ENCODE data around the gene PRR36.
A peak's percentile ranks its signal among the peaks of the same experiment; 100 is the strongest.

Gene PRR36

DNA sequence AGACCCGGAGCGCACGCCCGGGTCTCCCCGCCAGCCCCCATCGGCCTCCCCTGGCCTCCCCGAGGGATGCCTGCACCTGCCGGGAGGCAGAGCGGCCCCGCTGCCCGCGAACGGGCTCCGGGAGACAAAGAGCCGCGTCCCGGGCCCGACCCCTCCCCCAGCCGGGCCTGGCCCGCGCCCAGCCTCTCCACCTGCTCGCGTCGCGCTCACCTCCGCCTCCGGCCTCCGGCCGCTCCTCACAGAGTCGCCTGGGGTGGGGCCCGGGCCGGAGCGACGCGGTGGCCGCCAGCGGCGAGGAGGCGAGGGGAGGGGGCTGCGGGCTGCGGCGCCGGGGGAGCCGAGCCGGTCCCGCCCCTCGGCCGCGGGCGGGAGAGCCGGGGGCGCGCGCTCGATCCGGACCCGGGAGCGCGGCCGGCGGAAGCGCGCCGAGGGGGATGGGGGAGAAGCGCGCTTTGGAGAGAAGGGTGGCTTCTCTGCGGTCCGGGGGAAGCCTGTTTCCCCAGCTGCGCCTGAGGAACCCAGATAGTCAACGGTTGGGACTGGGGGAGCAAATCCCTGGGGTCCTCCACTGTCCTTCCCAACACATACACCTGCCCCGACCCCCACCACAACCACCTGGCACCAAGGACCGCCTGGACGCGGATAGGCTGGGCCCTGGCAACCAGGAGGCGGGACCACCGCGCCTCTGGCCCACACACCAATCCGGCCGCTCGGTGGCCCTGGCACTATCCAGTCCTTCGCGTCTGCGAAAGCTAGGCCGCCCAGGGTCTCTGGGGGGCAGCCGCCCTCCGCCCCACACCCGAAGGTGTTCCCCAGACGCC lies at the start of gene PRR36:
Gene PRR36 (minus strand): TSS at position 315 of the 821 bp plus-strand sequence. CDS start 701 bp downstream, outside the sequence.
- peak within 1 kb of the TSS; percentile 56 for H3K4me3 ChIP-seq (ENCODE audit: low read depth, low read length)

DNA sequence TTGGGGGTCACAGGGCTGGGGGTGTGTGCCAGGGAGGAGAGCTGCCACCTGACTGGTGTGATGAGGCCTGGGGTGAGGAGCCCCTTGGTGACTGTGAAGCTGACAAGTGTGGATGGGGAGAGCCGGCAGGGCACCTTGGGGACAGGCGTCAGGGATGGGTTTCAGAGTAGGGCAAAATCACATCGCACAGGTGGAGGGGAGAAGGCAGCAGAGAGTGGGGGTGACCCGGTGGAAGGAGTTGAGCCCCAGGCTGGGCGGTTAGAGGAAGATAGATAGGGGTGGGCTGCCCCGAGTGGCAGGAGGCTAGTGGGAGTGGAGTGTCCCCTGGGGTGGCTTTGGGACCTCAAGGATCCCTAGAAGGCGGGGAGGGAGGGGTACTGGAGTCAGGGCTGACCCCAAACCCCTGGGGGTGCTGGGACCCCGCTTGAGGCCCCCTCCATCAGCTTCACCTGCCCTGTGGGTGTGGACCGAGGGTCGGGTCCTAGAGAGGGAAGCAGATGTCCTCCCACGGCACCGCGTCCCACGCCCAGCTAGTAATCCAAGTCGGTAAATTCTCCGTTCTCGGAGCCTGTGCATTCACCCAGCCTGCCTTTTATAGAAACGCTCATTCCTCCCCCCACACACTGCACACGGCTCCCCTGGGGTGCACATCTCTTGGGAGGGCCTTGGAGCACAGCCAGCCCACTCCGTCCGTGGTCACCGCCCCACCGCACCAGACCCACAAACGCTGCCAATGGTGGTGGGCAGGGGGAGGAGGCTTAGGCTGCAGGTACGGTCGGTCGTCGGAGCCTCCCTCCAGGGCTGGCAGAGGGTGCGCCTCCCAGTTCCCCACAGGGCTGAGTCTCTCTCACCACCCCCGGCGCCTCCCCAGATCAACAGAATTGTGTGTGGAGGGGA lies 49.4 kb upstream of the PRR36 start:
- H3K4me3 ChIP-seq (ENCODE audit: low read depth, low read length) = no peak overlapping the region

DNA sequence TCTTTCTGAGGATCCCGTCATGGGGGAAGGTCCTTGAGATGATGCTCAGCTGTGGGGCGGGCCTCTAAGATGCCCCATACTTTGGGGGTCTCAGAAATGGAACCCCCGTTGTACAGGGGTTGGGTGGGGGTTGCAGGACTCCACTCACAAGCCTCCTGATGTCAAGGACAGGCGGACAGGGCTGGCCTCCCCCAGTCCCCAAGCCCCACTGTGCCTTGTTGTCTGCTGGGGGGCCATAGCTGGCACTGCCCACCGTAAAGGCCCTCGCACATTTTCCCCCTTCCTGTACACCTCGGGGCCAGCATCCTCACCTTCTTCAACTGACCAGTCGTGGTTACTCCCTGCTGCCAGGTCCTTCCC lies 48.6 kb upstream of the PRR36 start:
- no peak overlapping the region for H3K4me3 ChIP-seq (ENCODE audit: low read depth, low read length)

GRCh38 chr19:7921967-7922835 lies 48.0 kb upstream of the PRR36 start:
- H3K4me3 ChIP-seq (ENCODE audit: low read depth, low read length) = no peak overlapping the region

DNA sequence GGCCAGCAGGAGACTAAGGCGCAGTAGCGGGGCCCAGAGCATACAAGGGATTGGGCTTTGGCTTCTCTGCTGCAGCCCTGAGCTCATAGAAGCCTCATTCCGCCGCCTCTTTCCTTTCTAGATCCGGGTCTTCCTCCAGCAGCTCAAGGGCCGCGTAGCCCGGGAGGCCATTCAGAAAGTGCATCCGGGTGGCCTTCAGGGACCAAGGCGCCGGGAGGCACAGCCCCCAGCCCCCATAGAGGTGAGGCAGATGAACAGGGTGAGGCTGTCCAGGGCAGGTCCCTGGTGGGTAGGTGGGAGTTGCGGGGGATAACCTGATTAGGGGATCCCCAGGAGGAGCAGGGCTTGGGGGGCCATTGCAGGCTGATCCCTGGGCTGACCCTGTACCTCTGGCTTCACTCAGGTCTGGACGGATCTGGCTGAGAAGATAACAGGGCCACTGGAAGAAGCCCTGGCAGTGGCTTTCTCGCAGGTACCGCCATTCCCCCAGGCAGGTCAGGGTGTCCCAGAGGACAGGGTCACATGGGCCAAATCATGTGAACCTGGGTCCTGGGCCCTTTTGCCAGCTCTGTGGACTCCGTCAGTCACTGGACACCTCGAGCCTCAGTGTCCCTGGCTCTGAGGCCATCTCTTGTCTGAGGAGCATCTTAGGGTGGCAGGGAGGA lies 47.2 kb upstream of the PRR36 start:
- H3K4me3 ChIP-seq (ENCODE audit: low read depth, low read length) = peak overlapping the region; percentile 37

GRCh38 chr19:7920519-7921301 lies 46.5 kb upstream of the PRR36 start:
- peak overlapping the region; percentile 60 for H3K4me3 ChIP-seq (ENCODE audit: low read depth, low read length)

DNA sequence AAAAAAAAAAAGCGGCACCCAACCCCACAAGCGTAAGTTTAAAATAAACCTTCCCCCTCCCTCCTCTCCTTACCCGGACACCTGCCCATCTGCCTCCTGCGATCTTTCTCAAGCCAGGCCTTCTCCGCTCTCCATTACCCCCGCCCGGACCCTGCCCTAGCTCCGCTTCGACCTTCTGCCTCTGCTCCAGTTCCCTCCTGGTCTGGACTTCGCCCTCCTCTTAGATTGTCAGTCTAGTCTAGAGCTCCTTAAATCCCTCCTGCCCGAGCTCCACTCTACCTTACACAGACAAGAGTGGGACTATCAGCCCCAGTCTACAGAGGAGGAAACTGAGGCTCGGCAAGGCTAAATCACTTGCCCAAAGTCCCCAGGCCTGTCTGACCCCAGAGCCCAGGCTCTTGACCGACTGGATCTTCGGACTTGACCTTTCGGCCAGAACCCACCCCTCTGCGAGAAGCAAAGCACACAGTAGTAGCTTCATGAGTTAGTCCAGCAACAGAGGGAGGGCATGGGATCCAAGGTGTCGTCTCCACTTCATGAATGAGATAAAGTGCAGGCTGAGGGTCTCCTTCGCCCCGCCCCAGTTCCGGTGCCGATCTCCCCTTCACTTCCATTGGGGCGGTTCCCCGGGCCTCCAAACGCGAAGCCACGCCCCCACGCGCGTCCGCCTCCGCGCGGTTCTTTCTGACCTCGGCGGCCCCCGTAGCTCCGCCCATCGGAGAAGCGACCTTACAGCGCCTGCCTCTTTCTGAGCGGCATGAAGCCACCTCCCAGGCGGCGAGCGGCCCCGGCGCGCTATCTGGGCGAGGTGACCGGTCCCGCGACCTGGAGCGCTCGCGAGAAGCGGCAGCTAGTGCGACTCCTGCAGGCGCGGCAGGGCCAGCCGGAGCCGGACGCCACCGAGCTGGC lies 45.7 kb upstream of the PRR36 start, which contains the start of gene SNAPC2:
Gene SNAPC2 (plus strand): TSS at position 729 of the 909 bp plus-strand sequence. CDS start 29 bp downstream, at position 758.
- H3K4me3 ChIP-seq (ENCODE audit: low read depth, low read length) = peak within 1 kb of the TSS; percentile 60

GRCh38 chr19:7918615-7919421 lies 44.6 kb upstream of the PRR36 start:
- no peak overlapping the region for H3K4me3 ChIP-seq (ENCODE audit: low read depth, low read length)

- peak overlapping the region; percentile 41 for H3K4me3 ChIP-seq (ENCODE audit: low read depth, low read length)
These were observed 43.9 kb upstream of the PRR36 start for GRCh38 chr19:7918062-7918614.

DNA sequence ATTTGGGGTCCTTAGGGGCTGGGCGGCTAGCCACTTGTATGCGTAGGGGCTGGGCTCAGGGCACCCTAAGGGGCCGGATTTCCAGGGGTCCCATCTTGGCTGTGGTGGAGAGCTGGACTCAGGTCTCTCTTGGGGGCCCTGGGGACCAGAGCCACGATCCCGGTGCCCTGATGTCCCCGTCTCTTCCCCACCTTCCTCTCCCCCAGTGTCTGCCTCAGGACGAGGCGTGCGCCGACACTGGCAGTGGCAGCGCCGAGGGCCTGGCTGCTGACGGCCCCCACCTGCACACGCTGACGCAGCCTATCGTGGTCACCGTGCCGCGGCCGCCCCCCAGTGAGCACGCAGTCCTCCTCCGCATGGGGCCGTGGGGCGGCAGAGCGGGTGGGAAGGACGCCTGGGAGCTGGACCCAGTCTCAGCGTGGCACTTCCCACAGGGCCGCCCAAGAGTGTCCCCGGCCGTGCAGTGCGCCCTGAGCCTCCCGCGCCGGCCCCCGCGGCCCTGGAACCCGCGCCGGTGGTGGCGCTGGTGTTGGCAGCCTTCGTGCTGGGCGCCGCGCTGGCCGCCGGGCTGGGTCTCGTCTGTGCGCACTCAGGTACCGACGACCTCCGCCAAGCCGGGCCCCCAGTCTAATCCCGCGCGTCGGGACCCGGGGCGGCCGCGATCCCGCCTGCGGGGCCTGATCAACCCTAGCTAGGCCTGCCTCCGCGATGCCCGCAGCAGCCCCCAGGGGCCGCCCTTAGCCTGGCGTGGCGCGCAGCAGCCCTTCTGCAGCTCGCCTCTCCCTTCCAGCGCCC lies 43.3 kb upstream of the PRR36 start:
- peak overlapping the region; percentile 41 for H3K4me3 ChIP-seq (ENCODE audit: low read depth, low read length)

DNA sequence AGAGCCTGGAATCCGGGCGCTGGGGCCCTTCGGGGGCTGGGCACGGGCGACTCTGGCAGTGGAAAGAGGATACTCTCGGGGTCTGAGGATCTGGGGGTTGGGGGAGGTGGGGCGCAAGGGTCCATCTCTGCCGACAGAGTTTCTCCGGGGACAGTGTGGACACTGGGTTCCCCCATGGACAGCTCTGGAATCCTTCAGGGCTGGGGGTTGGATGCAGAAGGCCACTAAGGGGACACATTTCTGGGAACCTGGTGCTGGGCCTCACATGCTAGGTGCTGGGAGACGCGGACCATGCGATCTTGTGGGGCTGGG lies 42.7 kb upstream of the PRR36 start:
- peak overlapping the region; percentile 41 for H3K4me3 ChIP-seq (ENCODE audit: low read depth, low read length)

DNA sequence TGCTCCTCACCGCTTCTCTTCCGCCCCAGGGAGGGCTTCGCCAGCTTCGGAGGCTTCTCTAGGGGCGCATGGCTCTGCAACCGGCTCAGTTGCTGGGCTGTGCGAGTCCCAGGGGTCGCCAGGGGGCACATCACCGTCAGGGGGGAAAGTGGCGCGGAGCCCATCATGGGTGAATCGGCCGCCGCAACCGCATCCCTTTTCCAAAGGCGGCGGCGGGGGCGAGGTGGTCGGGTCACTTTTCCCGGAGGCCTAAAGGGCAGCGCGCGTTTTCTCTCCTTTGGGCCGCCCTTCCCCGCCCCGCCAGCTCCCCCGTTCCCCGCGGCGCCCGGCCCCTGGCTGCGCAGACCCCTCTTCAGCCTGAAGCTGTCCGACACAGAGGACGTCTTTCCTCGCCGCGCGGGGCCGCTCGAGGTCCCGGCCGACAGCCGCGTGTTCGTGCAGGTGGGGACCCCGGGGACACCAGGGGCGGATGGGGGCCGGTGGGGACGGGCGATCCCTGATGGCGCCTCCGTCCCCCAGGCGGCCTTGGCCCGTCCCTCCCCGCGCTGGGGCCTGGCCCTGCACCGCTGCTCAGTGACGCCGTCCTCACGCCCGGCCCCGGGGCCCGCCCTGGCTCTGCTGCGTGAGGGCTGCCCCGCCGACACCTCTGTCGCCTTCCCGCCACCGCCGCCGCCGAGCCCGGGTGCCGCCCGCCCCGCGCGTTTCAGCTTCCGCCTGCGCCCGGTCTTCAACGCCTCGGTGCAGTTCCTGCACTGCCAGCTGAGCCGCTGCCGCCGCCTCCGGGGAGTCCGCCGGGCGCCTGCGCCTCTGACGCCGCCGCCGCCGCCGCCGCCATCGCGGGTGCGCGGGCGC lies 42.1 kb upstream of the PRR36 start:
- H3K4me3 ChIP-seq (ENCODE audit: low read depth, low read length) = peak overlapping the region; percentile 27

DNA sequence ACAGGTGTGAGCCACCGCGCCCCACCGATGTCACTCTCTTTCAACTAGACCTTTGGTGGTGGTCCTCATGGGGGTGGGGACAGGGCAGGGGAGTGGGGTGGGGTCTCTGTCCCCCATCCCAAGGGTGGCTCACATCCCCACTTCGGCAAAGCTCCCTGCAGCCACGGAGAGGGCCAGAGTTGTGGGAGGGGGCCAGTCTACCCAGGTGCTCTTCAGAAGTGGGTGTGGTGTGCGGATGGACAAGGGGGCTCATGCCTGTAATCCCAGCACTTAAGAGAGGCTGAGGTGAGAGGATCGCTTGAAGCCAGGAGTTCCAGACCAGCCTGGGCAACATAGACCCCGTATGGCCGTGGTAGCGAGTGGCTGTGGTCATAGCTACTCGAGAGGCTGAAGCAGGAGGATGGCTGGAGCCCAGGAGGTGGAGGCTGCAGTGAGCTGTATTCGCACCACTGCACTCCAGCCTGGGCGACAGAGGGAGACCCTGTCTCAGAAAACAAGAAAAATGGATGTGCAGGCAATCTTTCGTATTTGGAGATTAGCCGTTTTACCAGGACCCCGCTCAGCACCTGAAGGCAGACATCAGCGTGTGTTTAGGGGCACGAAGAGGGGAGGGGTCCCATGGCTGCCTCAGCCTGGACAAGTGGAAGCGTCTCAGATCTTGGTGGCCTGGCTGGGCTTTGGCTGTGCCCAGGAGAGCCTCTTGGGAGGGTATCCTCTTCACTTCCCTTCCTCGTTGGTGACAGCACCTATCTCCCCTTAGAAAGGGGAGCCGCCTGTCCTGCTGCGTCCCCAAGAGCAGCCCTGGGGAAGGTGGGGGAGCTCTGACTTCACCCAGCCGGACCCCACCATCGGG lies 41.3 kb upstream of the PRR36 start:
- no peak overlapping the region for H3K4me3 ChIP-seq (ENCODE audit: low read depth, low read length)

- no peak within 1 kb of the TSS for H3K4me3 ChIP-seq (ENCODE audit: low read depth, low read length)
These were observed 40.4 kb upstream of the PRR36 start, which contains the start of gene TGFBR3L for GRCh38 chr19:7914598-7915045. TSS of gene TGFBR3L (plus strand) at chr19:7914830.

DNA sequence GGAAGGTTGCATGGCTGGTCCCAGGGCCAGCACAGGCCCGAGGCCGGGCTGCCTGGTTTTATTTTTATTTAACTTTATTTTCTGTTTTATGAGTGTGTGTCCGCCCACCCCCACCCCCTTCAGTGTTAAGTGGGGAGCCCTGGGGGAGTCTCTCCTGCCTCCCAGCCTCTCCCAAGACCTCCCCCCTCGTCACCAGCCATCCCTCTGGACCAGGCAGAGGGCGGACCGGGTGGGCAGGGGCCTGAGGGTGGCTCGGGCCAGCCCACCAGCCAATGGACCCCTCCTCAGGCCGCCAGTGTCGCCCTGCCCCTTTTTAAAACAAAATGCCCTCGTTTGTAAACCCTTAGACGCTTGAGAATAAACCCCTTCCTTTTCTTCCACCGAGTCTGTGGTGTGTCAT lies 39.9 kb upstream of the PRR36 start:
- no peak overlapping the region for H3K4me3 ChIP-seq (ENCODE audit: low read depth, low read length)
